MM.1S (cell line): ENCODE measurements around the gene GPRC5D.

Experiments used
- EZH2 ChIP-seq: fragments of 300-600 bp; sonication (generic); optimal IDR thresholded peaks from 2 replicates; pipeline ENCODE3; 2017; ENCODE audit warnings: low read depth, mild to moderate bottlenecking, antibody characterized with exemption, low read length, mixed read lengths
- EZH2phosphoT487 ChIP-seq: fragments of 300-600 bp; sonication (generic); IDR thresholded peaks from 2 replicates; pipeline ENCODE4 v1.6.1; 2018; ENCODE audit warnings: antibody characterized with exemption, low read length
- TF ChIP-seq, protein P1 (sequence below): fragments of 300-600 bp; sonication (generic); IDR thresholded peaks from 2 replicates; pipeline ENCODE4 v1.5.1; 2016; ENCODE audit warnings: antibody characterized with exemption, low read length, mixed read lengths

DNA sequence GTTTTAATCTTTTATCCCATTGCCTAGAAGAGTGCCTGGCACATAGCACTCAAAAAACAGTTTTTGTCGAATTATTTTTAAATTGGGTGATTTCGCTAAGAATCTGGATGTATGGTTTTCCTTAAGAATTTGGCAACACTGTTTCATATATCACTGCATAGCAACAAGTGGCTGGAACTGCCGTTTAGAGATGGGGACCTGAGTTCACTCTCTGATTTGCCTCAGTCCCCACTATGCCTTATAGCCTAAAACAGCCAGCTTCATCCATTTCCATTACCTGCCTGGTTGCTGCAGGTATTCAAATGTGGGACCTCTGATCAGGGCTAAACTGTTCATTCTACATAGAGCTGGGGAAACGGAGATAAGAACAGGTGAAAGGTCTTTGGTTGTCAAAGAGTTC is 46.3 kb upstream of the GPRC5D start:
- TF ChIP-seq, protein P1, sequence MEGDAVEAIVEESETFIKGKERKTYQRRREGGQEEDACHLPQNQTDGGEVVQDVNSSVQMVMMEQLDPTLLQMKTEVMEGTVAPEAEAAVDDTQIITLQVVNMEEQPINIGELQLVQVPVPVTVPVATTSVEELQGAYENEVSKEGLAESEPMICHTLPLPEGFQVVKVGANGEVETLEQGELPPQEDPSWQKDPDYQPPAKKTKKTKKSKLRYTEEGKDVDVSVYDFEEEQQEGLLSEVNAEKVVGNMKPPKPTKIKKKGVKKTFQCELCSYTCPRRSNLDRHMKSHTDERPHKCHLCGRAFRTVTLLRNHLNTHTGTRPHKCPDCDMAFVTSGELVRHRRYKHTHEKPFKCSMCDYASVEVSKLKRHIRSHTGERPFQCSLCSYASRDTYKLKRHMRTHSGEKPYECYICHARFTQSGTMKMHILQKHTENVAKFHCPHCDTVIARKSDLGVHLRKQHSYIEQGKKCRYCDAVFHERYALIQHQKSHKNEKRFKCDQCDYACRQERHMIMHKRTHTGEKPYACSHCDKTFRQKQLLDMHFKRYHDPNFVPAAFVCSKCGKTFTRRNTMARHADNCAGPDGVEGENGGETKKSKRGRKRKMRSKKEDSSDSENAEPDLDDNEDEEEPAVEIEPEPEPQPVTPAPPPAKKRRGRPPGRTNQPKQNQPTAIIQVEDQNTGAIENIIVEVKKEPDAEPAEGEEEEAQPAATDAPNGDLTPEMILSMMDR, result no peak
- TF ChIP-seq EZH2 (no peak), EZH2phosphoT487 (no peak)
